Ectodermal cell (in vitro differentiated cells): Measurements from ENCODE around the gene LCLAT1.
"Not testable (repeated sequence)": the region's sequence is repeated elsewhere in the genome, so short reads cannot be mapped to it uniquely, and the experiment has no call there.

ENCODE experiments used
- H3K27ac ChIP-seq: 2 replicates; pipeline ENCODE4 v1.7.0; 2013; ENCODE audit warnings: mild to moderate bottlenecking, low read depth, low read length; ENCODE audit not compliant: insufficient read depth, poor library complexity, severe bottlenecking
- H3K27me3 ChIP-seq: 2 replicates; pipeline ENCODE4 v1.7.0; 2013; ENCODE audit warnings: mild to moderate bottlenecking, low read length; ENCODE audit not compliant: insufficient read depth, control insufficient read depth, poor library complexity, severe bottlenecking
- H3K36me3 ChIP-seq: one replicate; pipeline ENCODE4 v1.7.0; 2013; ENCODE audit warnings: low read length; ENCODE audit not compliant: control insufficient read depth, insufficient read depth
- H3K4me1 ChIP-seq: one replicate; pipeline ENCODE4 v1.7.0; 2013; ENCODE audit warnings: low read length; ENCODE audit not compliant: control insufficient read depth, insufficient read depth
- H3K4me3 ChIP-seq: 2 replicates; pipeline ENCODE4 v1.7.0; 2013; ENCODE audit warnings: low read depth, low read length, control low read depth; ENCODE audit not compliant: insufficient read depth
- H3K9me3 ChIP-seq: 2 replicates; pipeline ENCODE4 v1.7.0; 2013; ENCODE audit warnings: mild to moderate bottlenecking, low read length, moderate library complexity; ENCODE audit not compliant: control insufficient read depth
- WGBS, 2 experiments: methylation state at CpG; one replicate each; pipeline ENCODE4 v1.1.7; 2013; ENCODE audit warnings: missing lambda C conversion rate in 2 of 2; 5-methylcytosine and 5-hydroxymethylcytosine counted together

Gene LCLAT1

GRCh38 chr2:30484995-30485394, 37.9 kb downstream of the LCLAT1 start:
- H3K9me3 ChIP-seq = no peaks in the 10 kb centered on the region
- H3K27ac ChIP-seq = no peak overlapping the region
- H3K36me3 ChIP-seq = no peaks in the 10 kb centered on the region
- no peak overlapping the region for H3K4me3 ChIP-seq
- no peaks in the 10 kb centered on the region for H3K27me3 ChIP-seq
- H3K4me1 ChIP-seq = no peaks in the 10 kb centered on the region
- WGBS, 2 experiments = 97 to 98% methylated on average over 4 of the region's 4 CpGs

- no peaks in the 10 kb centered on the region for H3K36me3 ChIP-seq
- no peaks in the 10 kb centered on the region for H3K9me3 ChIP-seq
- H3K27me3 ChIP-seq = no peaks in the 10 kb centered on the region
- H3K4me1 ChIP-seq = no peaks in the 10 kb centered on the region
- H3K27ac ChIP-seq = no peak overlapping the region
- H3K4me3 ChIP-seq = no peak overlapping the region
Observed at GRCh38 chr2:30486655-30487054, 39.6 kb downstream of the LCLAT1 start.

GRCh38 chr2:30487603-30488002, 40.6 kb downstream of the LCLAT1 start:
- Histone ChIP-seq H3K36me3 (no peaks in the 10 kb centered on the region), H3K9me3 (no peaks in the 10 kb centered on the region), H3K27me3 (no peaks in the 10 kb centered on the region), H3K4me3 (no peak overlapping the region), H3K27ac (no peak overlapping the region), H3K4me1 (no peaks in the 10 kb centered on the region)

GRCh38 chr2:30488012-30488659, 41.1 kb downstream of the LCLAT1 start:
- no peaks in the 10 kb centered on the region for H3K36me3 ChIP-seq
- no peaks in the 10 kb centered on the region for H3K4me1 ChIP-seq
- H3K4me3 ChIP-seq = no peak overlapping the region
- WGBS, 2 experiments = 80 to 82% methylated on average over 1 of the region's 1 CpG
- H3K27me3 ChIP-seq = no peaks in the 10 kb centered on the region
- H3K9me3 ChIP-seq = no peaks in the 10 kb centered on the region
- no peak overlapping the region for H3K27ac ChIP-seq

GRCh38 chr2:30491225-30491624, 44.2 kb downstream of the LCLAT1 start:
- no peaks in the 10 kb centered on the region for H3K36me3 ChIP-seq
- no peaks in the 10 kb centered on the region for H3K27me3 ChIP-seq
- no peak overlapping the region for H3K27ac ChIP-seq
- no peaks in the 10 kb centered on the region for H3K4me1 ChIP-seq
- 74 to 84% methylated on average over 1 of the region's 1 CpG for WGBS, 2 experiments
- H3K4me3 ChIP-seq = no peak overlapping the region
- H3K9me3 ChIP-seq = no peaks in the 10 kb centered on the region

- 96 to 97% methylated on average over 1 of the region's 1 CpG for WGBS, 2 experiments
- H3K4me3 ChIP-seq = no peak overlapping the region
- H3K36me3 ChIP-seq = no peaks in the 10 kb centered on the region
- no peaks in the 10 kb centered on the region for H3K4me1 ChIP-seq
- H3K27ac ChIP-seq = no peak overlapping the region
- no peaks in the 10 kb centered on the region for H3K9me3 ChIP-seq
- no peaks in the 10 kb centered on the region for H3K27me3 ChIP-seq
Observed at GRCh38 chr2:30492185-30492584, 45.1 kb downstream of the LCLAT1 start.

- H3K4me3 ChIP-seq = no peak overlapping the region
- no peak overlapping the region for H3K27ac ChIP-seq
- H3K27me3 ChIP-seq = no peaks in the 10 kb centered on the region
- no peaks in the 10 kb centered on the region for H3K36me3 ChIP-seq
- H3K9me3 ChIP-seq = no peaks in the 10 kb centered on the region
- 80 to 92% methylated on average over 1 of the region's 1 CpG for WGBS, 2 experiments
- no peaks in the 10 kb centered on the region for H3K4me1 ChIP-seq
Observed at GRCh38 chr2:30492619-30493018, 45.6 kb downstream of the LCLAT1 start.

GRCh38 chr2:30493440-30493839, 46.4 kb downstream of the LCLAT1 start:
- H3K36me3 ChIP-seq = no peaks in the 10 kb centered on the region
- H3K9me3 ChIP-seq = no peaks in the 10 kb centered on the region
- H3K4me3 ChIP-seq = no peak overlapping the region
- H3K4me1 ChIP-seq = no peaks in the 10 kb centered on the region
- H3K27me3 ChIP-seq = no peaks in the 10 kb centered on the region
- H3K27ac ChIP-seq = no peak overlapping the region
- WGBS, 2 experiments = 100% methylated on average over 1 of the region's 1 CpG

- H3K36me3 ChIP-seq, H3K9me3 ChIP-seq, H3K4me3 ChIP-seq, H3K27me3 ChIP-seq, H3K27ac ChIP-seq, H3K4me1 ChIP-seq: not testable (repeated sequence)
- WGBS, 2 experiments = 89 to 98% methylated on average over 2 of the region's 2 CpGs
Observed at GRCh38 chr2:30495896-30496295, 48.9 kb downstream of the LCLAT1 start.

- no peak overlapping the region for H3K4me3 ChIP-seq
- no peak overlapping the region for H3K27ac ChIP-seq
- H3K9me3 ChIP-seq = peaks cover 3% of the 10 kb centered on the region
- H3K27me3 ChIP-seq = no peaks in the 10 kb centered on the region
- H3K36me3 ChIP-seq = peaks cover 5% of the 10 kb centered on the region
- H3K4me1 ChIP-seq = no peaks in the 10 kb centered on the region
Observed at GRCh38 chr2:30499681-30500080, 52.6 kb downstream of the LCLAT1 start.

GRCh38 chr2:30500699-30501098, 53.7 kb downstream of the LCLAT1 start:
- Histone ChIP-seq H3K36me3 (peaks cover 5% of the 10 kb centered on the region), H3K27ac (no peak overlapping the region), H3K4me1 (no peaks in the 10 kb centered on the region), H3K4me3 (no peak overlapping the region), H3K9me3 (peaks cover 3% of the 10 kb centered on the region), H3K27me3 (no peaks in the 10 kb centered on the region)
- WGBS, 2 experiments = 94 to 97% methylated on average over 4 to 5 of the region's 6 CpGs
